C4-2B (cell line): Measurements from ENCODE around the gene POU2F1.

ENCODE experiments used
- CTCF ChIP-seq: fragments of 450-650 bp; conservative IDR thresholded peaks from 2 replicates; pipeline ENCODE4 v1.5.1; 2017; ENCODE audit warnings: mild to moderate bottlenecking
- ZFX ChIP-seq: fragments of 450-650 bp; IDR thresholded peaks from 2 replicates; pipeline ENCODE4 v1.6.1; 2017

- TF ChIP-seq CTCF (no peak), ZFX (no peak)
Measured at GRCh38 chr1:167280912-167281311, 60.2 kb downstream of the POU2F1 start.
